DMS53 (cell line): ENCODE data around the gene TMC8.
"Not testable (repeated sequence)": the region's sequence is repeated elsewhere in the genome, so short reads cannot be mapped to it uniquely, and the experiment has no call there.

Experiments used
- DNase-seq: peaks from one replicate; lab custom pipeline; 2025; lab: John Stamatoyannopoulos, UW

Gene TMC8

GRCh38 chr17:78130437-78131101 lies at the start of gene TMC8:
Gene TMC8 (plus strand): TSS chr17:78130771. CDS start chr17:78131589, 818 bp downstream.
- DNase-seq = peak; percentile 52

GRCh38 chr17:78081551-78081950 lies 49.0 kb upstream of the TMC8 start:
- DNase-seq = no peak

GRCh38 chr17:78082355-78082872 lies 48.2 kb upstream of the TMC8 start:
- not testable (repeated sequence) for DNase-seq

GRCh38 chr17:78082988-78083387 lies 47.6 kb upstream of the TMC8 start:
- DNase-seq = peak; percentile 23

- no peak for DNase-seq
Observed at GRCh38 chr17:78086740-78087139, 43.8 kb upstream of the TMC8 start.

GRCh38 chr17:78088529-78088928 lies 42.0 kb upstream of the TMC8 start:
- DNase-seq = no peak

- no peak for DNase-seq
Observed at GRCh38 chr17:78089576-78090281, 40.8 kb upstream of the TMC8 start.

GRCh38 chr17:78092794-78093324 lies 37.7 kb upstream of the TMC8 start:
- DNase-seq = no peak

- DNase-seq = no peak
Observed at GRCh38 chr17:78095035-78095434, 35.5 kb upstream of the TMC8 start.

GRCh38 chr17:78096093-78096492 lies 34.5 kb upstream of the TMC8 start:
- DNase-seq = no peak

GRCh38 chr17:78101112-78101511 lies 29.5 kb upstream of the TMC8 start:
- DNase-seq = no peak

GRCh38 chr17:78101542-78101941 lies 29.0 kb upstream of the TMC8 start:
- peak; percentile 7 for DNase-seq

- DNase-seq = no peak
Observed at GRCh38 chr17:78103311-78103710, 27.3 kb upstream of the TMC8 start.

GRCh38 chr17:78104540-78104941 lies 26.0 kb upstream of the TMC8 start:
- no peak for DNase-seq

- no peak for DNase-seq
Observed at GRCh38 chr17:78105101-78105500, 25.5 kb upstream of the TMC8 start.

GRCh38 chr17:78105551-78105950 lies 25.0 kb upstream of the TMC8 start:
- peak; percentile 66 for DNase-seq

GRCh38 chr17:78106211-78106610 lies 24.4 kb upstream of the TMC8 start:
- DNase-seq = peak; percentile 34

- no peak for DNase-seq
Observed at GRCh38 chr17:78107457-78107856, 23.1 kb upstream of the TMC8 start.

GRCh38 chr17:78107976-78108725 lies 22.4 kb upstream of the TMC8 start:
- no peak for DNase-seq

GRCh38 chr17:78108726-78109488 lies 21.7 kb upstream of the TMC8 start:
- DNase-seq = no peak

GRCh38 chr17:78109489-78109761 lies 21.1 kb upstream of the TMC8 start:
- no peak for DNase-seq
